HG03103 (cell line): ENCODE results near the gene FAM50A.

Source experiments
- ATAC-seq: cut with Tn5 transposase; IDR thresholded peaks from one replicate; pipeline ENCODE4 v1.9.1; 2021; ENCODE audit warnings: low read depth; ENCODE audit not compliant: unreplicated experiment

FAM50A gene

GRCh38 chrX:154411981-154412340, 32.0 kb upstream of the FAM50A start:
- peak; percentile 72 for ATAC-seq

GRCh38 chrX:154412468-154412867, 31.5 kb upstream of the FAM50A start:
- ATAC-seq, result no peak

- no peak for ATAC-seq
Measured at GRCh38 chrX:154413142-154413541, 30.8 kb upstream of the FAM50A start.

GRCh38 chrX:154417157-154417556, 26.8 kb upstream of the FAM50A start:
- no peak for ATAC-seq

- ATAC-seq, result no peak
Measured at GRCh38 chrX:154419189-154419588, 24.8 kb upstream of the FAM50A start.

- ATAC-seq, result no peak
Measured at GRCh38 chrX:154419688-154420401, 24.1 kb upstream of the FAM50A start.

- ATAC-seq, result no peak
Measured at GRCh38 chrX:154420402-154420756, 23.6 kb upstream of the FAM50A start.

GRCh38 chrX:154426916-154427770, 16.8 kb upstream of the FAM50A start:
- no peak for ATAC-seq

- peak; percentile 96 for ATAC-seq
Measured at GRCh38 chrX:154428176-154429171, 15.5 kb upstream of the FAM50A start, which contains the start of gene ATP6AP1. TSS of gene ATP6AP1 (plus strand) at chrX:154428677. CDS start at chrX:154428693, 16 bp downstream.

GRCh38 chrX:154429711-154430110, 14.2 kb upstream of the FAM50A start:
- ATAC-seq, result no peak

- no peak for ATAC-seq
Measured at GRCh38 chrX:154430479-154430878, 13.5 kb upstream of the FAM50A start.

GRCh38 chrX:154430916-154431315, 13.0 kb upstream of the FAM50A start:
- no peak for ATAC-seq

- ATAC-seq, result no peak
Measured at GRCh38 chrX:154431341-154431740, 12.6 kb upstream of the FAM50A start.

GRCh38 chrX:154432210-154432609, 11.7 kb upstream of the FAM50A start:
- ATAC-seq, result no peak

- no peak for ATAC-seq
Measured at GRCh38 chrX:154433605-154434004, 10.3 kb upstream of the FAM50A start.

- ATAC-seq, result no peak
Measured at GRCh38 chrX:154434394-154435168, 9.4 kb upstream of the FAM50A start.

- no peak for ATAC-seq
Measured at GRCh38 chrX:154435171-154435733, 8.7 kb upstream of the FAM50A start.

GRCh38 chrX:154436374-154436982, 7.5 kb upstream of the FAM50A start:
- no peak for ATAC-seq
